HL-60 (cell line): ENCODE data around the gene DCAF15.

Source experiments
- DNase-seq, 2 experiments: peaks; one replicate each; pipeline ENCODE4 v3.0.0-alpha.2; 2010 to 2020; ENCODE audit warnings: low read depth in 1 of 2, low spot score in 1 of 2
- H3K27ac ChIP-seq: fragments of 250-450 bp; sonication (Bioruptor Pico); replicated peaks from 2 replicates; pipeline ENCODE4 v1.5.1; 2020; ENCODE audit warnings: mild to moderate bottlenecking, moderate library complexity
- H3K27me3 ChIP-seq: fragments of 250-450 bp; sonication (Bioruptor Pico); 2 replicates; pipeline ENCODE4 v1.5.1; 2021; ENCODE audit warnings: mild to moderate bottlenecking, moderate library complexity; ENCODE audit not compliant: insufficient read depth, poor library complexity, severe bottlenecking
- H3K4me3 ChIP-seq: replicated peaks from 2 replicates; pipeline ENCODE4 v1.5.1; 2011; ENCODE audit warnings: mild to moderate bottlenecking, control low read depth, low read length; ENCODE audit not compliant: insufficient read depth
- CTCF ChIP-seq: IDR thresholded peaks from one replicate; pipeline ENCODE4 v1.5.1; 2011; ENCODE audit warnings: low read length, control low read depth, inconsistent platforms; ENCODE audit not compliant: insufficient read depth
- GABPA ChIP-seq: IDR thresholded peaks from 2 replicates; pipeline ENCODE4 v1.6.1; 2012; ENCODE audit warnings: low read depth
- POLR2AphosphoS5 ChIP-seq: IDR thresholded peaks from 2 replicates; pipeline ENCODE4 v1.6.1; 2012; ENCODE audit warnings: low read depth
- REST ChIP-seq: IDR thresholded peaks from 2 replicates; pipeline ENCODE4 v1.6.1; 2012; ENCODE audit warnings: low read depth; ENCODE audit not compliant: insufficient replicate concordance
- SPI1 ChIP-seq: IDR thresholded peaks from 2 replicates; pipeline ENCODE4 v1.6.1; 2012; ENCODE audit warnings: low read depth, mild to moderate bottlenecking, borderline replicate concordance

The DCAF15 gene

DNA sequence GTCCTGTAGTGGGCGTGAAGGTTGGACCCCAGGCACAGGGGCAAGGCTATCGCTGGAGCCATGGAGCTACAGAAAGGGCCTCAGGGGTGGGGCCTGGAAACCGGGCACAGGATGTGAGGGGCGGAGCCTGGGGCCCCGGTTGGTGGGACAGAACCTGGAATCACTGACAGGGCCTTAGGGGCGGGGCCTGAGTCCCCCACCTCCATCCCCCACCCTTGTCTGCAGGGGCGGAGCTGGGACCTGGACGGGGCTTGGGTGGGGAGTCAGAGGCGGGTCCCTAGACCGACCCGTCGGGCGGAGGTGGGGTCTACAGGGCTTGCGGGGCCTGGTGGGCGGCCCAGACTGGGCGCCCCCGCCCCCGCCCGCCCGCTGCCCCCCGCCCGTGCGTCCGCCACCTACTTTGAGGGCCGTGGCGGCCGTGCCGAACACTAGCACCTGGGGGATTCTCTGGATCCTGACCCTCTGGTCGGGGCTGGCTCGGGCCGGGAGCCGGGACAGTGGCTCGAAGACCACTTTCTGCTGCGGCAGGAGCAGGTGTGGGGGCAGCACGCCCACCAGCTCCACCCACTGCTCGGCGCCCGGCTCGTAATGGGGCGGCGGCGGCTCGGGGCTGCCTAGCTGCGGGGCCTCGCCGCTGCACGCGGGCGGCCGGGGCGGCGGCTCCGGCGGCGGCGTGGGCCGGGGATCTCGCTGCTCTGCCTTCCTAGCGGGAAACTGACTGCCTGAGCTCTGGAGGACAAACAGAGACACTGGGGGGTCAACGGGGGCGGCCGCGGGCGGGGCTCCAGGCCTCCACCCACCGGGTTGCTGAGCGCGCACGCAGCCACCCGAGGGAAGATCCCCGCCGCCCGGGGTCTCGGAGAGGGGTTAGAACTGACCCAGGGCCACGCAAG is 26.3 kb downstream of the DCAF15 start:
- TF ChIP-seq GABPA (no peak), POLR2AphosphoS5 (no peak), REST (no peak), SPI1 (no peak), CTCF (no peak)
- Histone ChIP-seq H3K27ac (no peak overlapping the region), H3K27me3 (no peaks in the 10 kb centered on the region), H3K4me3 (no peak overlapping the region)
- no peak for DNase-seq

DNA sequence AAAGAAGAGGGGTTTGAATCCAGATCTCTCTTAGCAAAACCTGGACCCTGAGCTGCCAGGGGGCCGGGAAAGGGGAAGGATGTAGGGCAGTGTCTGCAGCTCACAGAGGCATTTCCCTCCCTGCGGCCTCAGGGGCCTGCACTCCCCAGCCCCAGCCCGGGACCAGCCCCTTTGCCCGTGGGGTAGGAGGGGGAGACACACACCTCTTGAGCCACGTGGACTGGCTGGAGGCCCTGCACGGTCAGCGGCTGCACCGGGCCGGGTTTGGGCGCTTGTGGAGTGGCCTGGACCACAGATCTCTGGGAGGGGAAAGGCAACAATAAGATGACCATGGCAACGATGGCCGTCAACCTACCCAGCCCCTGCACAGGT is 26.9 kb downstream of the DCAF15 start:
- H3K27me3 ChIP-seq: no peaks in the 10 kb centered on the region

More for the DNA sequence above, 26.9 kb downstream of the DCAF15 start:
- no peak for TF ChIP-seq CTCF
- no peak for TF ChIP-seq SPI1
- no peak for TF ChIP-seq REST
- no peak for TF ChIP-seq POLR2AphosphoS5
- TF ChIP-seq GABPA: no peak
- Histone ChIP-seq H3K27ac (no peak overlapping the region), H3K4me3 (no peak overlapping the region)
- no peak for DNase-seq
